GM23248 (cell line): ENCODE measurements around the gene GPS1. TPM values are rescaled to one million over a fixed set of nuclear protein-coding genes. Genes with fewer than 3 reads are reported as not detected.

Experiments
- DNase-seq: peaks from one replicate; pipeline ENCODE4 v3.0.0-alpha.2; 2015
- H2AFZ ChIP-seq: fragments of 200-600 bp; sonication (generic); 2 replicates; pipeline ENCODE4 v1.6.1; 2016; ENCODE audit warnings: antibody characterized with exemption
- H3F3A ChIP-seq: fragments of 200-600 bp; sonication (generic); 2 replicates; pipeline ENCODE4 v1.6.1; 2016; ENCODE audit warnings: mild to moderate bottlenecking, antibody characterized with exemption, mixed run types; ENCODE audit not compliant: insufficient read depth
- H3K27ac ChIP-seq: fragments of 200-600 bp; sonication (generic); 2 replicates; pipeline ENCODE4 v1.5.1; 2016; ENCODE audit warnings: mild to moderate bottlenecking
- H3K27me3 ChIP-seq: fragments of 200-600 bp; sonication (generic); replicated peaks from 2 replicates; pipeline ENCODE4 v1.6.1; 2016; ENCODE audit warnings: mild to moderate bottlenecking; ENCODE audit not compliant: insufficient read depth
- H3K36me3 ChIP-seq: fragments of 200-600 bp; sonication (generic); 2 replicates; pipeline ENCODE4 v1.6.1; 2016; ENCODE audit warnings: low read depth, mild to moderate bottlenecking
- H3K4me1 ChIP-seq: fragments of 200-600 bp; sonication (generic); 2 replicates; pipeline ENCODE4 v1.6.1; 2016; ENCODE audit warnings: mild to moderate bottlenecking; ENCODE audit not compliant: insufficient read depth
- H3K4me2 ChIP-seq: fragments of 200-600 bp; sonication (generic); one replicate; pipeline ENCODE4 v1.6.1; 2016; ENCODE audit warnings: mild to moderate bottlenecking; ENCODE audit not compliant: unreplicated experiment
- H3K4me3 ChIP-seq: fragments of 200-600 bp; sonication (generic); 2 replicates; pipeline ENCODE4 v1.5.1; 2016; ENCODE audit warnings: mild to moderate bottlenecking
- H3K79me2 ChIP-seq: fragments of 200-600 bp; sonication (generic); 2 replicates; pipeline ENCODE4 v1.6.1; 2016; ENCODE audit warnings: mild to moderate bottlenecking; ENCODE audit not compliant: insufficient read depth
- H3K9ac ChIP-seq: fragments of 200-600 bp; sonication (generic); 2 replicates; pipeline ENCODE4 v1.6.1; 2016; ENCODE audit warnings: mild to moderate bottlenecking
- H3K9me2 ChIP-seq: fragments of 200-600 bp; sonication (generic); 2 replicates; pipeline ENCODE4 v1.6.1; 2016; ENCODE audit warnings: mixed run types, mild to moderate bottlenecking, moderate library complexity; ENCODE audit not compliant: insufficient read depth
- H3K9me3 ChIP-seq: fragments of 200-600 bp; sonication (generic); one replicate; pipeline ENCODE4 v1.6.1; 2017; ENCODE audit warnings: low read depth
- H4K20me1 ChIP-seq: fragments of 200-600 bp; sonication (generic); 2 replicates; pipeline ENCODE4 v1.6.0; 2016; ENCODE audit not compliant: insufficient read depth
- EZH2 ChIP-seq: fragments of 200-600 bp; sonication (generic); IDR thresholded peaks from 2 replicates; pipeline ENCODE4 v1.6.1; 2018; ENCODE audit warnings: antibody characterized with exemption, mild to moderate bottlenecking; ENCODE audit not compliant: insufficient read depth, poor library complexity, severe bottlenecking
- EZH2phosphoT487 ChIP-seq: fragments of 200-600 bp; sonication (generic); IDR thresholded peaks from 2 replicates; pipeline ENCODE4 v1.6.1; 2018; ENCODE audit warnings: antibody characterized with exemption, moderate library complexity, mild to moderate bottlenecking, low read depth; ENCODE audit not compliant: insufficient read depth
- WGBS, 2 experiments: methylation state at CpG; one replicate each; pipeline ENCODE4 v1.1.6; 2015 to 2017; ENCODE audit warnings: low lambda C conversion rate in 2 of 2, low coverage in 1 of 2; ENCODE audit errors: missing lambda C conversion rate in 2 of 2; 5-methylcytosine and 5-hydroxymethylcytosine counted together
- in situ Hi-C: fragments of 300-500 bp; cut with MboI; formaldehyde crosslinking; loops from 2 replicates; pipeline ENCODE4 v1.15.0; 2020
- polyA plus RNA-seq: library from polyadenylated mRNA; unstranded; fragments of >200 nt; fragmentation: Nextera tagmentation; extraction: Ambion mirVana; gene quantifications from 2 replicates; pipeline ENCODE4 v1.2.1, GENCODE V29; 2016
- total RNA-seq: library from RNA; depleted of rRNA; stranded (reverse); fragments of >200 nt; shearing (Covaris generic); gene quantifications from 2 replicates; pipeline ENCODE4 v1.2.3, GENCODE V29; 2014

Gene GPS1
- total and polyA plus RNA-seq, 2 experiments from 2014 or later, result 104 to 130 TPM

GRCh38 chr17:82005701-82006348, 45.9 kb upstream of the GPS1 start:
- Histone ChIP-seq H3K27ac (no peak overlapping the region), H3K36me3 (no peaks in the 10 kb centered on the region), H3F3A (peaks cover 8% of the 10 kb centered on the region), H3K4me1 (peaks cover 27% of the 10 kb centered on the region), H3K9ac (no peak overlapping the region), H3K79me2 (no peaks in the 10 kb centered on the region), H2AFZ (no peak overlapping the region), H3K27me3 (no peaks in the 10 kb centered on the region), H3K9me2 (no peaks in the 10 kb centered on the region), H3K4me3 (no peak overlapping the region), H4K20me1 (no peaks in the 10 kb centered on the region), H3K9me3 (no peaks in the 10 kb centered on the region), H3K4me2 (no peak overlapping the region)
- TF ChIP-seq EZH2, result no peak
- no peak for TF ChIP-seq EZH2phosphoT487
- 84 to 85% methylated on average over 28 to 30 of the region's 30 CpGs for WGBS, 2 experiments
- in situ Hi-C loops, result no loop called here
- DNase-seq, result no peak

- H3K4me2 ChIP-seq, result no peak overlapping the region
- peaks cover 27% of the 10 kb centered on the region for H3K4me1 ChIP-seq
- H3K9me3 ChIP-seq, result no peaks in the 10 kb centered on the region
- no peaks in the 10 kb centered on the region for H4K20me1 ChIP-seq
- DNase-seq, result peak; percentile 73
- TF ChIP-seq EZH2phosphoT487 (no peak), EZH2 (no peak)
- no peaks in the 10 kb centered on the region for H3K9me2 ChIP-seq
- H2AFZ ChIP-seq, result no peak overlapping the region
- peaks cover 8% of the 10 kb centered on the region for H3F3A ChIP-seq
- no peaks in the 10 kb centered on the region for H3K36me3 ChIP-seq
- no peak overlapping the region for H3K4me3 ChIP-seq
- no peaks in the 10 kb centered on the region for H3K79me2 ChIP-seq
- H3K27ac ChIP-seq, result no peak overlapping the region
- no peak overlapping the region for H3K9ac ChIP-seq
- no peaks in the 10 kb centered on the region for H3K27me3 ChIP-seq
- 56 to 64% methylated on average over 21 to 24 of the region's 24 CpGs for WGBS, 2 experiments
- in situ Hi-C loops, result no loop called here
Measured at GRCh38 chr17:82006468-82007227, 45.0 kb upstream of the GPS1 start.

DNA sequence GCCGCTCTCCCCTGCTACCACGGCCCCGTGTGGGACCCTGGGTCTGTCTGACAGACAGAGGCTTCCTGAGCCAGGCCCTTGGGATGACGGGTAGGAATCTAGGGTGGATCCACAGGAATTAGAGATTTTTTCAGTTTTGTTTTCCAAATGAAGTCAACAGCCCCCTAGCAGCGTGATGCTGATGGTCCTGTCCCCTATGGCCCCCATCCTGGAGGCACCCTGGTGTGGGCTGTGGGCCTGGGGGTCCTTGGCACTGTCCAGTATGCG, 44.5 kb upstream of the GPS1 start:
- H3F3A ChIP-seq, result peaks cover 8% of the 10 kb centered on the region
- H3K27ac ChIP-seq, result no peak overlapping the region
- no peaks in the 10 kb centered on the region for H3K79me2 ChIP-seq
- WGBS, 2 experiments, result 73 to 80% methylated on average over 6 of the region's 6 CpGs
- H2AFZ ChIP-seq, result no peak overlapping the region
- peaks cover 27% of the 10 kb centered on the region for H3K4me1 ChIP-seq
- in situ Hi-C loops, result no loop called here
- no peak for DNase-seq
- H4K20me1 ChIP-seq, result no peaks in the 10 kb centered on the region
- H3K9me2 ChIP-seq, result no peaks in the 10 kb centered on the region
- H3K27me3 ChIP-seq, result no peaks in the 10 kb centered on the region
- H3K36me3 ChIP-seq, result no peaks in the 10 kb centered on the region
- H3K9me3 ChIP-seq, result no peaks in the 10 kb centered on the region
- H3K4me2 ChIP-seq, result no peak overlapping the region
- H3K9ac ChIP-seq, result no peak overlapping the region
- TF ChIP-seq EZH2 (no peak), EZH2phosphoT487 (no peak)
- H3K4me3 ChIP-seq, result no peak overlapping the region

GRCh38 chr17:82007495-82008257, 44.0 kb upstream of the GPS1 start:
- no peaks in the 10 kb centered on the region for H3K36me3 ChIP-seq
- WGBS, 2 experiments, result 93 to 94% methylated on average over 30 of the region's 30 CpGs
- H3K9me3 ChIP-seq, result no peaks in the 10 kb centered on the region
- no peak for DNase-seq
- no peaks in the 10 kb centered on the region for H4K20me1 ChIP-seq
- H3K9me2 ChIP-seq, result no peaks in the 10 kb centered on the region
- H2AFZ ChIP-seq, result no peak overlapping the region
- in situ Hi-C loops, result no loop called here
- H3K27me3 ChIP-seq, result no peaks in the 10 kb centered on the region
- H3K4me3 ChIP-seq, result no peak overlapping the region
- no peak for TF ChIP-seq EZH2
- no peak for TF ChIP-seq EZH2phosphoT487
- no peak overlapping the region for H3K27ac ChIP-seq
- H3K4me1 ChIP-seq, result peaks cover 27% of the 10 kb centered on the region
- H3K4me2 ChIP-seq, result no peak overlapping the region
- H3F3A ChIP-seq, result peaks cover 4% of the 10 kb centered on the region
- no peaks in the 10 kb centered on the region for H3K79me2 ChIP-seq
- no peak overlapping the region for H3K9ac ChIP-seq
